GM12878 (cell line): ENCODE measurements around the gene GRK5. TPM values are rescaled to one million over a fixed set of nuclear protein-coding genes. Genes with fewer than 3 reads are reported as not detected.

Source experiments
- ATAC-seq: fragments of 200-7000 bp; cut with Tn5 transposase; 3 replicates; pipeline ENCODE4 v1.9.1; 2020; ENCODE audit warnings: mild to moderate bottlenecking, moderate library complexity
- BruUV-seq: library from RNA; stranded (reverse); fragments of 400-500 nt; replicated peaks from 2 replicates; lab custom pipeline; 2021; lab: Mats Ljungman, UMichigan
- CTCF ChIA-PET: fragments of 300-600 bp; sonication (Branson Sonifier 250); formaldehyde crosslinking; extraction: SDS; loops from one replicate; lab custom pipeline; 2021; ENCODE audit warnings: inconsistent platforms; lab: Yijun Ruan, JAX
- POLR2A ChIA-PET: fragments of 350-600 bp; formaldehyde crosslinking; extraction: SDS; loops from one replicate; lab custom pipeline; 2021; ENCODE audit warnings: inconsistent platforms; lab: Charles Lee
- RAD21 ChIA-PET: fragments of 300-600 bp; sonication (Branson Sonifier 250); formaldehyde crosslinking; loops from one replicate; lab custom pipeline; 2023; ENCODE audit warnings: antibody characterized with exemption; ENCODE audit not compliant: unreplicated experiment; lab: Charles Lee
- SMC1A ChIA-PET: fragments of 300-600 bp; sonication (Branson Sonifier 250); formaldehyde crosslinking; loops from one replicate; lab custom pipeline; 2023; ENCODE audit not compliant: unreplicated experiment, uncharacterized antibody; lab: Charles Lee
- DNase-seq: peaks from one replicate; pipeline ENCODE4 v3.0.0-alpha.2; 2011; ENCODE audit warnings: low read depth, low spot score
- FAIRE-seq: peaks from 3 replicates; lab custom pipeline; 2011; peaks lifted over from hg19 to GRCh38; lab: Jason Lieb, UNC
- H2AFZ ChIP-seq: 2 replicates; pipeline ENCODE4 v1.6.0; 2011; ENCODE audit warnings: low read depth, low read length, control low read depth; ENCODE audit not compliant: control insufficient read depth
- H3K27ac ChIP-seq: 2 replicates; pipeline ENCODE4 v1.5.1; 2011; ENCODE audit warnings: control low read depth; ENCODE audit not compliant: control insufficient read depth, insufficient read depth
- H3K27me3 ChIP-seq, 2 experiments: replicated peaks in 1 of 2; 2 replicates each; pipeline versions ENCODE4 v1.6.0 to v1.6.1; 2011; ENCODE audit warnings: low read length in 1 of 2; ENCODE audit not compliant: control insufficient read depth in 2 of 2, insufficient read depth in 2 of 2
- H3K36me3 ChIP-seq, 2 experiments: 2 replicates each; pipeline ENCODE4 v1.5.1; 2011; ENCODE audit warnings: low read length in 1 of 2; ENCODE audit not compliant: control insufficient read depth in 2 of 2, insufficient read depth in 2 of 2
- H3K4me1 ChIP-seq: 2 replicates; pipeline ENCODE4 v1.6.1; 2011; ENCODE audit warnings: mild to moderate bottlenecking, low read length, moderate library complexity, mixed read lengths; ENCODE audit not compliant: control insufficient read depth, insufficient read depth
- H3K4me2 ChIP-seq: 2 replicates; pipeline ENCODE4 v1.6.0; 2011; ENCODE audit warnings: control low read depth; ENCODE audit not compliant: control insufficient read depth, insufficient read depth
- H3K4me3 ChIP-seq: fragments of 200-600 bp; sonication (generic); 2 replicates; pipeline ENCODE4 v1.5.1; 2016
- H3K79me2 ChIP-seq: 2 replicates; pipeline ENCODE4 v1.6.0; 2011; ENCODE audit warnings: low read length; ENCODE audit not compliant: control insufficient read depth, insufficient read depth
- H3K9ac ChIP-seq: 2 replicates; pipeline ENCODE4 v1.8.0; 2011; ENCODE audit warnings: low read length, control low read depth, mixed read lengths; ENCODE audit not compliant: control insufficient read depth, insufficient read depth
- H3K9me3 ChIP-seq: replicated peaks from 3 replicates; pipeline ENCODE4 v1.5.1; 2011; ENCODE audit warnings: mild to moderate bottlenecking, low read length; ENCODE audit not compliant: control insufficient read depth, insufficient read depth
- H4K20me1 ChIP-seq: 2 replicates; pipeline ENCODE4 v1.6.0; 2011; ENCODE audit not compliant: control insufficient read depth, insufficient read depth
- BACH1 ChIP-seq: fragments of 450-650 bp; IDR thresholded peaks from 2 replicates; pipeline ENCODE4 v1.6.1; 2017; ENCODE audit warnings: mild to moderate bottlenecking, borderline replicate concordance
- BCLAF1 ChIP-seq: fragments of 450-650 bp; IDR thresholded peaks from 2 replicates; pipeline ENCODE4 v1.6.1; 2017; ENCODE audit warnings: antibody characterized with exemption, mild to moderate bottlenecking, moderate library complexity
- BRCA1 ChIP-seq: IDR thresholded peaks from 2 replicates; pipeline ENCODE4 v1.6.1; 2011; ENCODE audit warnings: low read depth, low read length, improper control_type of control experiment
- ESRRA ChIP-seq: IDR thresholded peaks from 2 replicates; pipeline ENCODE4 v1.6.1; 2012; ENCODE audit warnings: mild to moderate bottlenecking, low read length, improper control_type of control experiment
- IRF5 ChIP-seq: fragments of 450-650 bp; IDR thresholded peaks from 2 replicates; pipeline ENCODE4 v1.6.1; 2017; ENCODE audit warnings: borderline replicate concordance
- MYB ChIP-seq: fragments of 150-350 bp; IDR thresholded peaks from 2 replicates; pipeline ENCODE4 v1.6.1; 2014; ENCODE audit warnings: mild to moderate bottlenecking, low read depth, low read length, borderline replicate concordance
- PAX8 ChIP-seq: fragments of 450-650 bp; IDR thresholded peaks from 2 replicates; pipeline ENCODE4 v1.6.1; 2017; ENCODE audit warnings: mild to moderate bottlenecking, moderate library complexity
- RBBP5 ChIP-seq: fragments of 200-600 bp; sonication (generic); conservative IDR thresholded peaks from 2 replicates; pipeline ENCODE4 v1.6.1; 2016
- RUNX3 ChIP-seq: IDR thresholded peaks from 2 replicates; pipeline ENCODE4 v1.6.1; 2012; ENCODE audit warnings: low read length, inconsistent platforms
- ZNF384 ChIP-seq: IDR thresholded peaks from 2 replicates; pipeline ENCODE4 v1.6.1; 2012; ENCODE audit warnings: low read depth, mild to moderate bottlenecking, low read length, improper control_type of control experiment, borderline replicate concordance
- WGBS: methylation state at CpG from one replicate; pipeline ENCODE4 v1.1.6; 2016; ENCODE audit warnings: low lambda C conversion rate; ENCODE audit not compliant: insufficient replicate concordance, insufficient coverage; ENCODE audit errors: missing lambda C conversion rate; 5-methylcytosine and 5-hydroxymethylcytosine counted together
- in situ Hi-C: fragments of 300-500 bp; cut with MboI; formaldehyde crosslinking; loops from 9 replicates; pipeline ENCODE4 v1.14.3; 2018; ENCODE audit warnings: mixed read lengths
- intact Hi-C: fragments of 100-400 bp; cut with micrococcal nuclease; formaldehyde crosslinking; loops from one replicate; pipeline ENCODE4 v1.14.2; 2022; ENCODE audit not compliant: unreplicated experiment
- polyA plus RNA-seq, 11 experiments: library from polyadenylated mRNA; depleted of rRNA in 4 of 11; unstranded in 6 of 11; stranded (reverse) in 5 of 11; fragments of >200 nt; fragmentation: Nextera tagmentation in 4 of 11; fragmentation: Illumina TruSeq in 1 of 11; extraction: Ambion mirVana in 4 of 11; extraction: Trizol in 1 of 11; gene quantifications; 1 replicate in 1 of 11; 2 replicates in 10 of 11; pipeline versions ENCODE4 v1.2.1 to v1.2.3, GENCODE V29; 2011 to 2016; ENCODE audit warnings: inconsistent platforms in 2 of 11, missing spikeins in 2 of 11, low read depth in 1 of 11
- total RNA-seq, 4 experiments: library from RNA; depleted of rRNA in 3 of 4; stranded (reverse); fragments of >200 nt in 3 of 4; fragmentation: Illumina TruSeq in 1 of 4; extraction: Trizol in 1 of 4; gene quantifications; 2 replicates each; pipeline versions ENCODE4 v1.2.1 to v1.2.3, GENCODE V29; 2013 to 2021

GRK5 gene
- total and polyA plus RNA-seq, 10 of the 15 experiments (the other 5 are each of a cell fraction or from before 2014, with no cell fraction given): 0.11 to 22.1 (median 10.0) TPM

DNA sequence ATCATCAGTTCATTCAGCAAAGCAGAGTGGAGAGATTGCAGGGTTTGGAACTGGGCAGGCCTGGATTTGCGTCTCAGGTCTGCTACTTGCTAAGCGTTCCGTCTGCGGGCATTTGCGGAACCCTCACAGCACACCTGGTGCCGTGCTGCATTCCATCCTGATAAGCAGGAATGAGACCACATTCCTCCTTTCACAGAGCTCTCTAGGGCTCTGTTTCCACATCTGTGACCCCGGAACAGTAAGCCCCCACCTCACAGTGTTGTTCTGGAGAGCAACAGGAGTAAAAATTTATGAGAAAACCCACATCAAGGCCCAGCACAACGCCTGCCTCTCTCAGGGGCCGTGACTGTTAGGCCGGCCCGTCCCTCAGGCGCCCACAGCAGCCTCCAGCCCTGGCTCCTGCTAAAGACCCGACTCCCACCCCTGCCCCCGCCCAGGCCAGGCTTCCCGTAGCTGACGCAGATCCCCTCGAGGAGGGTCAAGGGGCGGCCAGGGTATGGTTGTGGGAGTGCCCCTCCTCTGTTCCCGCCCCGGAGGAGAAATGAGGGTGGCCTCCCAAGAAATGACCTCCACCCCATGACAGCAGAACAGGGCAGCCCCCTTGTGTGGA lies 206.2 kb downstream of the GRK5 start:
- no peak for DNase-seq
- no peak for FAIRE-seq
- no peak overlapping the region for H3K4me3 ChIP-seq
- ChIA-PET RAD21 (no interaction called here), POLR2A (no interaction called here), CTCF (interaction anchor here (1.2 kb wide), 1 partner anchor 202 kb away, joined by 4 read pairs; no protein-coding TSS in a partner anchor), SMC1A (no interaction called here)
- no peak overlapping the region for H3K4me2 ChIP-seq
- no peaks in the 10 kb centered on the region for H3K27me3 ChIP-seq
- H2AFZ ChIP-seq: no peak overlapping the region
- 91% methylated on average over 16 of the region's 20 CpGs for WGBS
- no peaks in the 10 kb centered on the region for H3K79me2 ChIP-seq
- H3K27ac ChIP-seq: no peak overlapping the region
- H3K9ac ChIP-seq: no peak overlapping the region
- H4K20me1 ChIP-seq: peaks cover 3% of the 10 kb centered on the region; the same call in 1 of the 2 replicates
- in situ Hi-C loops: no loop called here
- TF ChIP-seq IRF5 (no peak), RUNX3 (no peak), ZNF384 (no peak), PAX8 (no peak), BRCA1 (no peak), ESRRA (no peak), MYB (no peak), BACH1 (no peak), BCLAF1 (no peak), RBBP5 (no peak)
- no peaks in the 10 kb centered on the region for H3K9me3 ChIP-seq
- no peak for ATAC-seq
- BruUV-seq: no TSS peak
- no peaks in the 10 kb centered on the region for H3K4me1 ChIP-seq
- intact Hi-C loops: no loop called here
- H3K36me3 ChIP-seq: no peaks in the 10 kb centered on the region; a peak in 1 of 4 replicates
